Loucy (cell line): ENCODE data around the gene PEAK1.
"Not testable (repeated sequence)": the region's sequence is repeated elsewhere in the genome, so short reads cannot be mapped to it uniquely, and the experiment has no call there.

Experiments
- H2AFZ ChIP-seq: fragments of 200-600 bp; sonication (generic); 2 replicates; pipeline ENCODE4 v1.6.0; 2016; ENCODE audit warnings: antibody characterized with exemption, mild to moderate bottlenecking, low read length, moderate library complexity
- H3F3A ChIP-seq: fragments of 200-600 bp; 2 replicates; pipeline ENCODE4 v1.6.0; 2016; ENCODE audit warnings: antibody characterized with exemption, low read depth, mild to moderate bottlenecking
- H3K27me3 ChIP-seq: fragments of 200-600 bp; sonication (generic); 2 replicates; pipeline ENCODE4 v1.6.1; 2014; ENCODE audit warnings: low read length, mild to moderate bottlenecking; ENCODE audit not compliant: insufficient read depth, poor library complexity, severe bottlenecking
- H3K36me3 ChIP-seq: fragments of 200-600 bp; sonication (generic); 2 replicates; pipeline ENCODE4 v1.6.1; 2016; ENCODE audit warnings: low read length; ENCODE audit not compliant: insufficient read depth
- H3K4me1 ChIP-seq: fragments of 200-600 bp; sonication (generic); 2 replicates; pipeline ENCODE4 v1.5.1; 2014; ENCODE audit warnings: low read length, mild to moderate bottlenecking; ENCODE audit not compliant: insufficient read depth, poor library complexity, severe bottlenecking
- H3K4me2 ChIP-seq: fragments of 200-600 bp; sonication (generic); 2 replicates; pipeline ENCODE4 v1.6.0; 2014; ENCODE audit warnings: antibody characterized with exemption, low read length, low read depth, mild to moderate bottlenecking; ENCODE audit not compliant: poor library complexity, severe bottlenecking
- H3K4me3 ChIP-seq: fragments of 200-600 bp; sonication (generic); 2 replicates; pipeline ENCODE4 v1.5.1; 2014; ENCODE audit warnings: low read length, mild to moderate bottlenecking, mixed read lengths; ENCODE audit not compliant: poor library complexity, severe bottlenecking
- H3K79me2 ChIP-seq: fragments of 200-600 bp; sonication (generic); 2 replicates; pipeline ENCODE4 v1.6.1; 2014; ENCODE audit warnings: low read length; ENCODE audit not compliant: insufficient read depth
- H3K9ac ChIP-seq: fragments of 200-600 bp; sonication (generic); 2 replicates; pipeline ENCODE4 v1.6.0; 2014; ENCODE audit warnings: mild to moderate bottlenecking, low read depth, low read length, moderate library complexity; ENCODE audit not compliant: poor library complexity, severe bottlenecking
- H3K9me2 ChIP-seq: fragments of 200-600 bp; sonication (generic); replicated peaks from 2 replicates; pipeline ENCODE4 v1.6.1; 2016; ENCODE audit warnings: low read depth, low read length, mixed read lengths
- H3K9me3 ChIP-seq: fragments of 200-600 bp; sonication (generic); 2 replicates; pipeline ENCODE4 v1.6.1; 2014; ENCODE audit warnings: mild to moderate bottlenecking, antibody characterized with exemption, low read length, low read depth; ENCODE audit not compliant: insufficient read depth
- H4K20me1 ChIP-seq: fragments of 200-600 bp; sonication (generic); 2 replicates; pipeline ENCODE4 v1.6.0; 2014; ENCODE audit warnings: antibody characterized with exemption, low read length, mild to moderate bottlenecking; ENCODE audit not compliant: insufficient read depth, poor library complexity, severe bottlenecking
- CTCF ChIP-seq: fragments of 200-600 bp; sonication (generic); conservative IDR thresholded peaks from 2 replicates; pipeline ENCODE4 v1.5.1; 2014; ENCODE audit warnings: mild to moderate bottlenecking, antibody characterized with exemption, low read length
- EZH2phosphoT487 ChIP-seq: fragments of 200-600 bp; IDR thresholded peaks from 2 replicates; pipeline ENCODE4 v1.6.1; 2018; ENCODE audit warnings: antibody characterized with exemption, mild to moderate bottlenecking, moderate library complexity, borderline replicate concordance

PEAK1 gene

GRCh38 chr15:77187751-77188464, 232.0 kb downstream of the PEAK1 start:
- TF ChIP-seq CTCF (no peak), EZH2phosphoT487 (no peak)
- H3K79me2 ChIP-seq = no peaks in the 10 kb centered on the region
- H3K4me2 ChIP-seq = peak overlapping the region; percentile 79
- no peaks in the 10 kb centered on the region for H4K20me1 ChIP-seq
- peaks cover 57% of the 10 kb centered on the region for H3K4me1 ChIP-seq
- H3K36me3 ChIP-seq = no peaks in the 10 kb centered on the region
- peak overlapping the region; percentile 53; the same call in 1 of the 2 replicates for H2AFZ ChIP-seq
- peak overlapping the region; percentile 57 for H3K4me3 ChIP-seq
- H3K9ac ChIP-seq = peak overlapping the region; percentile 56
- no peaks in the 10 kb centered on the region for H3K9me2 ChIP-seq
- peaks cover 8% of the 10 kb centered on the region; the same call in 1 of the 2 replicates for H3F3A ChIP-seq
- H3K27me3 ChIP-seq = no peaks in the 10 kb centered on the region
- no peaks in the 10 kb centered on the region for H3K9me3 ChIP-seq

GRCh38 chr15:77186594-77187011, 233.3 kb downstream of the PEAK1 start:
- peak overlapping the region; percentile 56 for H3K9ac ChIP-seq
- H3K79me2 ChIP-seq = no peaks in the 10 kb centered on the region
- TF ChIP-seq CTCF (peak; percentile 84), EZH2phosphoT487 (no peak)
- peak overlapping the region; percentile 58; the same call in 1 of the 2 replicates for H2AFZ ChIP-seq
- no peaks in the 10 kb centered on the region for H3K9me2 ChIP-seq
- H3F3A ChIP-seq = peaks cover 8% of the 10 kb centered on the region; the same call in 1 of the 2 replicates
- H3K36me3 ChIP-seq = no peaks in the 10 kb centered on the region
- peak overlapping the region; percentile 79 for H3K4me2 ChIP-seq
- no peaks in the 10 kb centered on the region for H3K9me3 ChIP-seq
- H3K4me3 ChIP-seq = peak overlapping the region; percentile 57
- peaks cover 57% of the 10 kb centered on the region for H3K4me1 ChIP-seq
- H4K20me1 ChIP-seq = no peaks in the 10 kb centered on the region
- no peaks in the 10 kb centered on the region for H3K27me3 ChIP-seq

GRCh38 chr15:77185242-77185785, 234.6 kb downstream of the PEAK1 start:
- Histone ChIP-seq H3K4me1 (peaks cover 54% of the 10 kb centered on the region), H3K9me3 (no peaks in the 10 kb centered on the region), H3K4me2 (no peak overlapping the region)

GRCh38 chr15:77184352-77184751, 235.6 kb downstream of the PEAK1 start:
- H3K79me2 ChIP-seq, H3K36me3 ChIP-seq, H3K4me2 ChIP-seq, H3K9me2 ChIP-seq, H3K9ac ChIP-seq, H3K4me3 ChIP-seq, H3K27me3 ChIP-seq, H3K9me3 ChIP-seq, H2AFZ ChIP-seq, H3F3A ChIP-seq, H4K20me1 ChIP-seq: not testable (repeated sequence)
- H3K4me1 ChIP-seq = peaks cover 49% of the 10 kb centered on the region

More at GRCh38 chr15:77185242-77185785, 234.6 kb downstream of the PEAK1 start:
- no peak overlapping the region for H2AFZ ChIP-seq
- no peaks in the 10 kb centered on the region for H3K27me3 ChIP-seq
- TF ChIP-seq EZH2phosphoT487 (no peak), CTCF (no peak)
- no peaks in the 10 kb centered on the region for H3K36me3 ChIP-seq
- H3K9me2 ChIP-seq = no peaks in the 10 kb centered on the region
- H3F3A ChIP-seq = peaks cover 8% of the 10 kb centered on the region; the same call in 1 of the 2 replicates
- H3K9ac ChIP-seq = peak overlapping the region; percentile 56
- H4K20me1 ChIP-seq = no peaks in the 10 kb centered on the region
- no peaks in the 10 kb centered on the region for H3K79me2 ChIP-seq
- no peak overlapping the region for H3K4me3 ChIP-seq
